GM21367 (cell line): Measurements from ENCODE around the gene TESK2.
"Not testable (repeated sequence)": the region's sequence is repeated elsewhere in the genome, so short reads cannot be mapped to it uniquely, and the experiment has no call there.

Source experiments
- ATAC-seq: cut with Tn5 transposase; IDR thresholded peaks from one replicate; pipeline ENCODE4 v1.9.1; 2021; ENCODE audit not compliant: unreplicated experiment

The TESK2 gene

GRCh38 chr1:45423906-45424678 is 66.9 kb downstream of the TESK2 start:
- ATAC-seq: no peak

- ATAC-seq: no peak
These were observed 69.0 kb downstream of the TESK2 start for GRCh38 chr1:45421935-45422334.

GRCh38 chr1:45414746-45415145 is 76.2 kb downstream of the TESK2 start:
- ATAC-seq: no peak

GRCh38 chr1:45412899-45413298 is 78.1 kb downstream of the TESK2 start:
- ATAC-seq: no peak

GRCh38 chr1:45411510-45411899 is 79.5 kb downstream of the TESK2 start:
- no peak for ATAC-seq

GRCh38 chr1:45410850-45411509 is 80.0 kb downstream of the TESK2 start:
- no peak for ATAC-seq

- ATAC-seq: no peak
These were observed 81.7 kb downstream of the TESK2 start for GRCh38 chr1:45409276-45409675.

- ATAC-seq: no peak
These were observed 83.2 kb downstream of the TESK2 start for GRCh38 chr1:45407629-45408287.

- ATAC-seq: no peak
These were observed 85.3 kb downstream of the TESK2 start for GRCh38 chr1:45405636-45406035.

GRCh38 chr1:45403718-45404117 is 87.2 kb downstream of the TESK2 start:
- ATAC-seq: no peak

GRCh38 chr1:45403298-45403697 is 87.7 kb downstream of the TESK2 start:
- no peak for ATAC-seq

GRCh38 chr1:45401524-45401923 is 89.4 kb downstream of the TESK2 start:
- ATAC-seq: no peak

GRCh38 chr1:45400049-45400448 is 90.9 kb downstream of the TESK2 start:
- no peak for ATAC-seq

- no peak for ATAC-seq
These were observed 93.7 kb downstream of the TESK2 start for GRCh38 chr1:45397285-45397684.

GRCh38 chr1:45395582-45395981 is 95.4 kb downstream of the TESK2 start:
- ATAC-seq: no peak

- no peak for ATAC-seq
These were observed 95.9 kb downstream of the TESK2 start for GRCh38 chr1:45395051-45395450.

GRCh38 chr1:45394342-45394741 is 96.6 kb downstream of the TESK2 start:
- ATAC-seq: peak; percentile 60

GRCh38 chr1:45393718-45394302 is 97.2 kb downstream of the TESK2 start:
- peak; percentile 66 for ATAC-seq

GRCh38 chr1:45386219-45386618 is 104.7 kb downstream of the TESK2 start:
- ATAC-seq: no peak

GRCh38 chr1:45385302-45385701 is 105.7 kb downstream of the TESK2 start:
- no peak for ATAC-seq

GRCh38 chr1:45384213-45384612 is 106.8 kb downstream of the TESK2 start:
- not testable (repeated sequence) for ATAC-seq

- no peak for ATAC-seq
These were observed 107.8 kb downstream of the TESK2 start for GRCh38 chr1:45383191-45383590.
